SW480 (cell line): ENCODE results near the gene CPNE4.

ENCODE experiments used
- DNase-seq: peaks from one replicate; pipeline ENCODE4 v3.0.0-alpha.2; 2016; ENCODE audit warnings: low spot score

CPNE4 gene

GRCh38 chr3:131694376-131694775, 340.4 kb downstream of the CPNE4 start:
- DNase-seq: no peak

GRCh38 chr3:131692356-131692755, 342.5 kb downstream of the CPNE4 start:
- no peak for DNase-seq

GRCh38 chr3:131690800-131691199, 344.0 kb downstream of the CPNE4 start:
- no peak for DNase-seq

GRCh38 chr3:131688370-131688769, 346.4 kb downstream of the CPNE4 start:
- no peak for DNase-seq

GRCh38 chr3:131669600-131669999, 365.2 kb downstream of the CPNE4 start:
- no peak for DNase-seq

GRCh38 chr3:131658771-131659170, 376.0 kb downstream of the CPNE4 start:
- no peak for DNase-seq

- DNase-seq: peak; percentile 4
Observed at GRCh38 chr3:131658115-131658514, 376.7 kb downstream of the CPNE4 start.

- DNase-seq: no peak
Observed at GRCh38 chr3:131655070-131655690, 379.6 kb downstream of the CPNE4 start.

- DNase-seq: no peak
Observed at GRCh38 chr3:131645638-131646037, 389.2 kb downstream of the CPNE4 start.

GRCh38 chr3:131636266-131636775, 398.5 kb downstream of the CPNE4 start:
- DNase-seq: no peak

- DNase-seq: no peak
Observed at GRCh38 chr3:131630807-131631206, 404.0 kb downstream of the CPNE4 start.

GRCh38 chr3:131630097-131630496, 404.7 kb downstream of the CPNE4 start:
- DNase-seq: no peak

GRCh38 chr3:131623431-131623830, 411.4 kb downstream of the CPNE4 start:
- no peak for DNase-seq

- no peak for DNase-seq
Observed at GRCh38 chr3:131622726-131623125, 412.1 kb downstream of the CPNE4 start.

GRCh38 chr3:131620977-131621376, 413.8 kb downstream of the CPNE4 start:
- DNase-seq: no peak

GRCh38 chr3:131619821-131620220, 415.0 kb downstream of the CPNE4 start:
- DNase-seq: no peak

- peak; percentile 14 for DNase-seq
Observed at GRCh38 chr3:131616719-131617118, 418.1 kb downstream of the CPNE4 start.

GRCh38 chr3:131612745-131613144, 422.1 kb downstream of the CPNE4 start:
- no peak for DNase-seq

- DNase-seq: no peak
Observed at GRCh38 chr3:131610174-131610573, 424.6 kb downstream of the CPNE4 start.

GRCh38 chr3:131608741-131609140, 426.1 kb downstream of the CPNE4 start:
- DNase-seq: no peak

GRCh38 chr3:131608296-131608695, 426.5 kb downstream of the CPNE4 start:
- DNase-seq: no peak

- no peak for DNase-seq
Observed at GRCh38 chr3:131605916-131606315, 428.9 kb downstream of the CPNE4 start.

GRCh38 chr3:131602011-131602779, 432.6 kb downstream of the CPNE4 start:
- DNase-seq: no peak

- DNase-seq: no peak
Observed at GRCh38 chr3:131597816-131598215, 437.0 kb downstream of the CPNE4 start.
